KMS-11 (cell line): ENCODE data around the gene PLVAP.

ENCODE experiments used
- H2AFZ ChIP-seq: fragments of 200-600 bp; sonication (generic); 2 replicates; pipeline ENCODE4 v1.6.1; 2016; ENCODE audit warnings: antibody characterized with exemption, mixed run types, low read depth
- H3K27ac ChIP-seq: fragments of 200-600 bp; sonication (generic); 2 replicates; pipeline ENCODE4 v1.6.1; 2016; ENCODE audit warnings: mild to moderate bottlenecking, mixed run types
- H3K27me3 ChIP-seq: fragments of 200-600 bp; sonication (generic); 2 replicates; pipeline ENCODE4 v1.6.1; 2017; ENCODE audit warnings: mild to moderate bottlenecking, low read depth, mixed run types, moderate library complexity; ENCODE audit not compliant: insufficient read depth
- H3K36me3 ChIP-seq: fragments of 200-600 bp; sonication (generic); 2 replicates; pipeline ENCODE4 v1.6.1; 2017; ENCODE audit warnings: mild to moderate bottlenecking, mixed run types; ENCODE audit not compliant: insufficient read depth
- H3K4me1 ChIP-seq: fragments of 200-600 bp; sonication (generic); 2 replicates; pipeline ENCODE4 v1.6.1; 2016; ENCODE audit warnings: mild to moderate bottlenecking, low read depth, mixed run types; ENCODE audit not compliant: poor library complexity, severe bottlenecking
- H3K4me2 ChIP-seq: fragments of 200-600 bp; sonication (generic); 2 replicates; pipeline ENCODE4 v1.7.0; 2016; ENCODE audit warnings: mild to moderate bottlenecking, mixed run types
- H3K4me3 ChIP-seq: fragments of 200-600 bp; sonication (generic); IDR thresholded peaks from 2 replicates; pipeline ENCODE4 v1.6.1; 2017; ENCODE audit warnings: low read depth, low read length, mixed read lengths; ENCODE audit not compliant: insufficient read depth
- H3K79me2 ChIP-seq: fragments of 200-600 bp; sonication (generic); 2 replicates; pipeline ENCODE4 v1.6.1; 2016; ENCODE audit warnings: low read depth, mixed run types; ENCODE audit not compliant: insufficient read depth
- H3K9ac ChIP-seq: fragments of 200-600 bp; sonication (generic); 2 replicates; pipeline ENCODE4 v1.6.1; 2016; ENCODE audit warnings: mild to moderate bottlenecking, mixed run types
- H4K20me1 ChIP-seq: fragments of 200-600 bp; sonication (generic); 2 replicates; pipeline ENCODE4 v1.6.1; 2016; ENCODE audit warnings: mild to moderate bottlenecking, mixed run types; ENCODE audit not compliant: insufficient read depth
- CTCF ChIP-seq: fragments of 200-600 bp; sonication (generic); conservative IDR thresholded peaks from 2 replicates; pipeline ENCODE4 v1.6.1; 2017; ENCODE audit warnings: low read depth, mild to moderate bottlenecking, antibody characterized with exemption, low read length, moderate library complexity, mixed read lengths

Gene PLVAP

GRCh38 chr19:17357078-17357666 lies 20.0 kb downstream of the PLVAP start:
- no peak overlapping the region for H3K9ac ChIP-seq
- H4K20me1 ChIP-seq = no peaks in the 10 kb centered on the region
- no peaks in the 10 kb centered on the region for H3K4me1 ChIP-seq
- H3K79me2 ChIP-seq = no peaks in the 10 kb centered on the region
- H3K36me3 ChIP-seq = no peaks in the 10 kb centered on the region
- no peak for TF ChIP-seq CTCF
- no peak overlapping the region for H3K4me3 ChIP-seq
- H2AFZ ChIP-seq = no peak overlapping the region
- no peak overlapping the region for H3K4me2 ChIP-seq
- H3K27ac ChIP-seq = no peak overlapping the region
- H3K27me3 ChIP-seq = peaks cover 17% of the 10 kb centered on the region; the same call in 1 of the 2 replicates

- Histone ChIP-seq H2AFZ (no peak overlapping the region), H3K9ac (no peak overlapping the region), H3K4me1 (no peaks in the 10 kb centered on the region), H3K4me3 (no peak overlapping the region), H3K79me2 (no peaks in the 10 kb centered on the region), H3K27me3 (peaks cover 43% of the 10 kb centered on the region), H3K4me2 (no peak overlapping the region), H4K20me1 (no peaks in the 10 kb centered on the region), H3K36me3 (no peaks in the 10 kb centered on the region), H3K27ac (no peak overlapping the region)
- no peak for TF ChIP-seq CTCF
Measured at GRCh38 chr19:17353386-17353785, 23.8 kb downstream of the PLVAP start.

- H3K4me3 ChIP-seq = no peak overlapping the region
- no peak for TF ChIP-seq CTCF
- H3K9ac ChIP-seq = no peak overlapping the region
- H3K79me2 ChIP-seq = no peaks in the 10 kb centered on the region
- no peak overlapping the region for H3K27ac ChIP-seq
- H4K20me1 ChIP-seq = no peaks in the 10 kb centered on the region
- no peaks in the 10 kb centered on the region for H3K36me3 ChIP-seq
- H3K4me2 ChIP-seq = no peak overlapping the region
- no peak overlapping the region for H2AFZ ChIP-seq
- peaks cover 43% of the 10 kb centered on the region for H3K27me3 ChIP-seq
- H3K4me1 ChIP-seq = no peaks in the 10 kb centered on the region
Measured at GRCh38 chr19:17352608-17353280, 24.4 kb downstream of the PLVAP start.

- H3K27me3 ChIP-seq = peaks cover 38% of the 10 kb centered on the region
Measured at GRCh38 chr19:17351815-17352435, 25.2 kb downstream of the PLVAP start.

More at GRCh38 chr19:17351815-17352435, 25.2 kb downstream of the PLVAP start:
- no peak for TF ChIP-seq CTCF
- no peaks in the 10 kb centered on the region for H4K20me1 ChIP-seq
- no peaks in the 10 kb centered on the region for H3K36me3 ChIP-seq
- no peak overlapping the region for H3K9ac ChIP-seq
- no peak overlapping the region for H3K4me3 ChIP-seq
- H3K4me2 ChIP-seq = no peak overlapping the region
- H3K27ac ChIP-seq = no peak overlapping the region
- H3K4me1 ChIP-seq = peaks cover 8% of the 10 kb centered on the region
- no peak overlapping the region for H2AFZ ChIP-seq
- no peaks in the 10 kb centered on the region for H3K79me2 ChIP-seq
